OCI-M2 (cell line): ENCODE data around the gene IFRD2.

Experiments used
- DNase-seq: peaks from one replicate; lab custom pipeline; 2025; ENCODE audit not compliant: unreplicated experiment; lab: John Stamatoyannopoulos, UW

Gene IFRD2

GRCh38 chr3:50302095-50303012 is 10.1 kb upstream of the IFRD2 start:
- no peak for DNase-seq

- DNase-seq: no peak
Observed at GRCh38 chr3:50300681-50301254, 8.5 kb upstream of the IFRD2 start.

GRCh38 chr3:50299929-50300680 is 7.9 kb upstream of the IFRD2 start:
- DNase-seq: no peak

- DNase-seq: no peak
Observed at GRCh38 chr3:50299638-50299928, 7.4 kb upstream of the IFRD2 start.

GRCh38 chr3:50298836-50299637 is 6.8 kb upstream of the IFRD2 start, which contains the start of the genes HYAL3 and NAA80:
Gene HYAL3, minus strand, starts transcription at chr3:50299405. Its CDS starts 3,803 bp downstream, at chr3:50295602.
Gene NAA80, minus strand, starts transcription at chr3:50299405. Its CDS starts 1,942 bp downstream, at chr3:50297463.
- peak; percentile 79 for DNase-seq

- DNase-seq: no peak
Observed at GRCh38 chr3:50297896-50298725, 5.9 kb upstream of the IFRD2 start.

- no peak for DNase-seq
Observed at GRCh38 chr3:50297384-50297775, 5.2 kb upstream of the IFRD2 start.

GRCh38 chr3:50296721-50297383 is 4.6 kb upstream of the IFRD2 start:
- DNase-seq: no peak

GRCh38 chr3:50295553-50296431 is 3.6 kb upstream of the IFRD2 start:
- DNase-seq: no peak

- DNase-seq: no peak
Observed at GRCh38 chr3:50294492-50295403, 2.5 kb upstream of the IFRD2 start.

GRCh38 chr3:50294089-50294488 is 1.9 kb upstream of the IFRD2 start:
- no peak for DNase-seq

GRCh38 chr3:50293079-50293801 is 1.0 kb upstream of the IFRD2 start:
- DNase-seq: no peak

- no peak for DNase-seq
Observed at GRCh38 chr3:50290161-50290641, 2.0 kb downstream of the IFRD2 start.

GRCh38 chr3:50289130-50289529 is 3.1 kb downstream of the IFRD2 start:
- no peak for DNase-seq

GRCh38 chr3:50288387-50289007 is 3.7 kb downstream of the IFRD2 start:
- DNase-seq: no peak

- no peak for DNase-seq
Observed at GRCh38 chr3:50287262-50287661, 5.0 kb downstream of the IFRD2 start.
